ENCODE measurements around the gene FNDC3B.

- TF ChIP-seq SIX5 (IDR thresholded peaks at IDR 0.05; ENCODE audit: borderline replicate concordance in 1 of 2, insufficient read depth in 1 of 2, low read depth in 1 of 2, low read length in 2 of 2) (no peak), ATF2 (CRISPR knock-in tag; IDR thresholded peaks at IDR 0.05) (no peak), MXI1 (IDR thresholded peaks at IDR 0.05; ENCODE audit: low read depth, low read length) (no peak)
Measured at GRCh38 chr3:172391592-172392302, 352.4 kb downstream of the FNDC3B start.
